CD4-positive, alpha-beta memory T cell (primary cell): ENCODE measurements around the gene CLCN5. TPM values are rescaled to one million over a fixed set of nuclear protein-coding genes. Genes with fewer than 3 reads are reported as not detected.

Experiments
- CTCF ChIA-PET: fragments of 350-600 bp; sonication (Branson Sonifier 250); formaldehyde crosslinking; loops from one replicate; lab custom pipeline; 2021; ENCODE audit warnings: inconsistent platforms; ENCODE audit not compliant: partially characterized antibody; lab: Charles Lee
- POLR2A ChIA-PET: fragments of 350-600 bp; sonication (Branson Sonifier 250); formaldehyde crosslinking; loops from one replicate; lab custom pipeline; 2021; ENCODE audit not compliant: partially characterized antibody; lab: Charles Lee
- DNase-seq, 5 donors: peaks; one replicate each; pipeline versions ENCODE4 v3.0.0 to v3.0.0-alpha.2; 2020 to 2022; ENCODE audit warnings: mixed read lengths in 1 of 5
- H3K27ac ChIP-seq: one replicate; pipeline ENCODE4 v1.7.0; 2013; ENCODE audit warnings: low read depth, low read length
- H3K27me3 ChIP-seq: 2 replicates; pipeline ENCODE4 v1.7.0; 2013; ENCODE audit warnings: mild to moderate bottlenecking, low read length, moderate library complexity; ENCODE audit not compliant: insufficient read depth
- H3K36me3 ChIP-seq: 2 replicates; pipeline ENCODE4 v1.7.0; 2013; ENCODE audit warnings: mild to moderate bottlenecking, low read length, moderate library complexity; ENCODE audit not compliant: insufficient read depth
- H3K4me1 ChIP-seq: 2 replicates; pipeline ENCODE4 v1.7.0; 2013; ENCODE audit warnings: mild to moderate bottlenecking, low read length, moderate library complexity; ENCODE audit not compliant: insufficient read depth
- H3K4me3 ChIP-seq, 2 donors: one replicate each; pipeline ENCODE4 v1.7.0; 2013; ENCODE audit warnings: low read length in 2 of 2, mild to moderate bottlenecking in 1 of 2
- H3K9me3 ChIP-seq, 2 donors: one replicate each; pipeline ENCODE4 v1.7.0; 2013; ENCODE audit warnings: low read length in 2 of 2, control low read depth in 1 of 2; ENCODE audit not compliant: control insufficient read depth in 1 of 2
- H3K27ac Mint-ChIP-seq, 7 donors: one replicate each; pipeline ENCODE4 v1.8.0; 2020 to 2021; ENCODE audit warnings: mixed read lengths in 7 of 7, mild to moderate bottlenecking in 6 of 7, inconsistent platforms in 3 of 7, moderate library complexity in 3 of 7
- H3K27me3 Mint-ChIP-seq, 2 donors: one replicate each; pipeline ENCODE4 v1.8.0; 2020 to 2021; ENCODE audit warnings: mixed read lengths in 2 of 2
- H3K36me3 Mint-ChIP-seq, 2 donors: one replicate each; pipeline ENCODE4 v1.8.0; 2020 to 2021; ENCODE audit warnings: mixed read lengths in 2 of 2, inconsistent platforms in 1 of 2, mild to moderate bottlenecking in 1 of 2
- H3K4me1 Mint-ChIP-seq, 4 donors: one replicate each; pipeline ENCODE4 v1.8.0; 2020 to 2021; ENCODE audit warnings: mixed read lengths in 4 of 4, mild to moderate bottlenecking in 1 of 4
- H3K4me3 Mint-ChIP-seq, 8 donors: one replicate each; pipeline ENCODE4 v1.8.0; 2020 to 2021; ENCODE audit warnings: mixed read lengths in 8 of 8, mild to moderate bottlenecking in 7 of 8, moderate library complexity in 6 of 8, inconsistent platforms in 3 of 8
- H3K9me3 Mint-ChIP-seq, 8 donors: one replicate each; pipeline ENCODE4 v1.8.0; 2020 to 2021; ENCODE audit warnings: mixed read lengths in 8 of 8, mild to moderate bottlenecking in 5 of 8, inconsistent platforms in 3 of 8, moderate library complexity in 1 of 8
- intact Hi-C: fragments of 100-400 bp; cut with micrococcal nuclease; formaldehyde crosslinking; loops from one replicate; pipeline ENCODE4 v1.15.1; 2023
- polyA plus RNA-seq, 2 donors: library from polyadenylated mRNA; unstranded; fragments of 300-500 nt; fragmentation: Illumina TruSeq; gene quantifications; one replicate each; pipeline ENCODE4 v1.2.3, GENCODE V29; 2021
- total RNA-seq, 2 experiments: library from RNA; stranded (reverse); gene quantifications; one replicate each; pipeline ENCODE4 v1.2.3, GENCODE V29; 2021

Gene CLCN5
- total and polyA plus RNA-seq, 4 experiments from 2014 or later: 0.50 to 2.4 (median 1.3) TPM

DNA sequence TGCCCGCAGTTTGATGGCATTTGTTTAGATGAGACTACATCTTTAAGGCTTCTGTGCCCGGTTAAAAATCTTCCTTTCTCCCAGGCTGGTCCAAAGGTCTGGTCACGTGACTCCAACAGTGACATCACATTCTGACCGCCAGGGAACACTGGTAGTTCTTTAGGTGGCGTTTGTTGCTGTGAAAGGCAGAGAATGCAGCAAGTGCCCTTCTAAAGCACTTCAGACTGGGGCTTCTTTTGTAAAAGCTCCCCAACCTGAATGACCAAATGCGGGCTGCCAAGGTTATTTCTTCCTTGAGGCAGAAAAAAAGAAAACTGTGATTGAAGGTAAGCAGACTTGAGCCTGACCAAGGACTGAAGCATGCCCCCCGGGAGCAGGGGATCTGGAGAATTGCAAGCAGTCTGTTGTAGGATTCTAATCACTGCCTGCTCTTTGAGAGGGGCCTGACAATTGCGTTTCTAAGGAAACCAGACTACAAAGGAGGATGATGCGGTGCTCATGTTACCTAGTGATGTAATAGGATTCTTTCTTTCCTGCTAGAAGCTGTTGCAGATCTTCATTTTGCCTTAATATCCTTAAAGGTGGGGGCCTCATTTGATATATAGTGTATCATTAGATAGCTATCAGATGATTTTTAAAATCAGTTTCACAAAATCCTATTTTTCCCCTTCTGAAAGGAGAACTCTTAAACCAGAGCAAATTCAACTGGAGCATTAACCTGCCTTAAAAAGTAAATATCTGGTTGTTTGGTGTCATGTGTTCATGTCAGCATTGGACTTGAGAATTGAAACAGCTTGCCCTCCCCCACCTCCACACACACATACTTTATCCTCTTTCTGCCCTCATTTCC lies 145.3 kb downstream of the CLCN5 start:
- no peaks in the 10 kb centered on the region for H3K4me1 Mint-ChIP-seq
- H3K4me3 ChIP-seq: no peak overlapping the region
- no peaks in the 10 kb centered on the region for H3K27me3 Mint-ChIP-seq
- peaks cover 0 to 2% of the 10 kb centered on the region in 2 donors for H3K36me3 Mint-ChIP-seq
- H3K36me3 ChIP-seq: no peaks in the 10 kb centered on the region
- CTCF ChIA-PET: no interaction called here
- H3K27me3 ChIP-seq: no peaks in the 10 kb centered on the region
- no peaks in the 10 kb centered on the region for H3K4me1 ChIP-seq
- no peak overlapping the region for H3K27ac ChIP-seq
- no peak overlapping the region for H3K27ac Mint-ChIP-seq
- intact Hi-C loops: no loop called here
- POLR2A ChIA-PET: no interaction called here
- DNase-seq: no peak
- H3K4me3 Mint-ChIP-seq: no peak overlapping the region
- no peaks in the 10 kb centered on the region for H3K9me3 ChIP-seq
- H3K9me3 Mint-ChIP-seq: peaks cover 0 to 2% (median 0%) of the 10 kb centered on the region in 8 donors

DNA sequence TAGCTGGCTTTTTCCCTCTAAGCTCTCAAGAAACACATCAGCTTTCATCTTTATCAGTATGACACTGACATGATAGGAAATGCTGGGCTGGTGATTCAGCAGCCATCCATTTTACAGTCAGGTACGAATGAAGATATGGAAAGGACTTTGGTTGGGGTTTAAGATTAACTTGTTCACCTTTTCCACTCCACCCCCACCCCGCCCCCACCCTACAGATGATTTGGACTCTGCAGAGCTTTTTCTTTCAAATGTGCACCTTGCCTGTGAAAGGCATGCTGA lies 145.8 kb downstream of the CLCN5 start:
- Mint-ChIP-seq H3K4me1 (no peaks in the 10 kb centered on the region), H3K4me3 (no peak overlapping the region), H3K27ac (no peak overlapping the region), H3K9me3 (peaks cover 0 to 2% (median 0%) of the 10 kb centered on the region in 8 donors), H3K36me3 (peaks cover 0 to 2% of the 10 kb centered on the region in 2 donors), H3K27me3 (no peaks in the 10 kb centered on the region)
- Histone ChIP-seq H3K4me3 (no peak overlapping the region), H3K27ac (no peak overlapping the region), H3K36me3 (no peaks in the 10 kb centered on the region), H3K27me3 (no peaks in the 10 kb centered on the region), H3K4me1 (no peaks in the 10 kb centered on the region), H3K9me3 (no peaks in the 10 kb centered on the region)
- POLR2A ChIA-PET: no interaction called here
- intact Hi-C loops: no loop called here
- CTCF ChIA-PET: no interaction called here
- DNase-seq: no peak

DNA sequence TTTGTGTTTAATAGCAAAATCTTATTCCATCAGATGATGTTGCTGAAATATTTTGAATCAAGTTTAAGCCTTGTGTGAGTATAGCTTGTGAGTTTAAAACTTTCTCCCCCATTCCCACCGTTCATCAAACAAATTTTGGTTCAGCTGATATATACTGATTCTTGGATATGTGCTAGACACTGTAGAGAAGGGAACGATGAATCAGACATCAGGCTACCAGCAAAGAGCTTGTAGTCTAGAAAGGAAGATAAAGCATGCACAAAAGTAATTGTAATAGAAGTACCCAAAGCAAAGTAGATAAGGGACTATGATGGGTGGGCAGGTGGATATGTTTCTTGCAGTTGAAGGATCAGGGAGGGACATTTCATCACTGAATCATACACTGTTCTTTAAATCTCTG lies 146.5 kb downstream of the CLCN5 start:
- Histone ChIP-seq H3K4me1 (no peaks in the 10 kb centered on the region), H3K27ac (no peak overlapping the region), H3K4me3 (no peak overlapping the region), H3K36me3 (no peaks in the 10 kb centered on the region), H3K9me3 (no peaks in the 10 kb centered on the region), H3K27me3 (no peaks in the 10 kb centered on the region)
- H3K27me3 Mint-ChIP-seq: no peaks in the 10 kb centered on the region
- POLR2A ChIA-PET: no interaction called here
- intact Hi-C loops: no loop called here
- H3K4me1 Mint-ChIP-seq: no peaks in the 10 kb centered on the region
- H3K27ac Mint-ChIP-seq: no peak overlapping the region
- CTCF ChIA-PET: no interaction called here
- peaks cover 0 to 2% of the 10 kb centered on the region in 2 donors for H3K36me3 Mint-ChIP-seq
- peaks cover 0 to 2% (median 0%) of the 10 kb centered on the region in 8 donors for H3K9me3 Mint-ChIP-seq
- no peak overlapping the region for H3K4me3 Mint-ChIP-seq
- no peak for DNase-seq

DNA sequence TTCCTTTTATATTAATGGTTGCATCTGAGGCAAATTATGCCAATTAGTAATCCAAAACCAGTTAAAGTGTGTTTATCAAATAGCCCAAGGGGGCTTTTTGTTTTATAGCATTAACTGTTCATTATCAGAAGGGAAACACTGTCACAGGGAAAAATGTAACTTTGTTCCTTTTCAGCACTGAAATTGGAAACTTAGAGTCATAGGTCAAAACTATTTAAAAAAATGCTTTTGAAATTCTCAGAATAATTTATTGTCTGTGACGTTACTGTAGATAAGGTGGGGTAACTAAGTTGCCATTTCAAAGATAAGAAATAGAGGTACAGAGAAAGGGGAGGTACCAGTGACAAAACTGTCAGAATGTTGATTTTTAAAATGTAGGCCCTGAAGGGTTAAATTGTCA lies 149.1 kb downstream of the CLCN5 start:
- H3K36me3 Mint-ChIP-seq: peaks cover 0 to 2% of the 10 kb centered on the region in 2 donors
- Histone ChIP-seq H3K4me3 (no peak overlapping the region), H3K27me3 (no peaks in the 10 kb centered on the region), H3K27ac (no peak overlapping the region), H3K36me3 (no peaks in the 10 kb centered on the region), H3K9me3 (no peaks in the 10 kb centered on the region), H3K4me1 (no peaks in the 10 kb centered on the region)
- ChIA-PET POLR2A (no interaction called here), CTCF (no interaction called here)
- peaks cover 0 to 2% (median 0%) of the 10 kb centered on the region in 8 donors for H3K9me3 Mint-ChIP-seq
- no peak overlapping the region for H3K4me3 Mint-ChIP-seq
- no peak overlapping the region for H3K27ac Mint-ChIP-seq
- intact Hi-C loops: no loop called here
- no peaks in the 10 kb centered on the region for H3K4me1 Mint-ChIP-seq
- DNase-seq: no peak
- H3K27me3 Mint-ChIP-seq: no peaks in the 10 kb centered on the region

DNA sequence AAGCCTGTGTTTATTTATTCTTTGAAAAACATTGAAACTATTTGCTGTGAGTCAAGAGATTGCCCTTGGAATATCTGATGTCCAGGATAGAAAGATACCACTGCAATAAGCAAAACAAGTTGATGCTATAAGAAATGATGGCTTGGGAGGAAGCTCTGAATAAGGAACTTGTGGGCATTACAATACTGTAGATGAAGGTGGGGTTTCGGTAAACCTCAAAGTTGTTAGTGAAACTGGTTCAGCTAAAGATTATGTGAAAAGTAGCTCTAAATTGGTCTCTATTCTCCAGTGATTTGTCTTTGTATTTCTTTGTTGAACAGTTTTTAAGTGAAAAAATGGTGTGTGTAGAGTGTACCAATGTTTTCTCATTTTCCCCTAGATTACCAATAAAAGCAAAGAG lies 149.7 kb downstream of the CLCN5 start:
- H3K36me3 Mint-ChIP-seq: peaks cover 0 to 2% of the 10 kb centered on the region in 2 donors
- no peak for DNase-seq
- POLR2A ChIA-PET: no interaction called here
- no peaks in the 10 kb centered on the region for H3K4me1 Mint-ChIP-seq
- Histone ChIP-seq H3K9me3 (no peaks in the 10 kb centered on the region), H3K4me3 (no peak overlapping the region), H3K4me1 (no peaks in the 10 kb centered on the region), H3K36me3 (no peaks in the 10 kb centered on the region), H3K27ac (no peak overlapping the region), H3K27me3 (no peaks in the 10 kb centered on the region)
- peaks cover 0 to 2% (median 0%) of the 10 kb centered on the region in 8 donors for H3K9me3 Mint-ChIP-seq
- CTCF ChIA-PET: no interaction called here
- intact Hi-C loops: no loop called here
- H3K27ac Mint-ChIP-seq: no peak overlapping the region
- H3K27me3 Mint-ChIP-seq: no peaks in the 10 kb centered on the region
- no peak overlapping the region for H3K4me3 Mint-ChIP-seq

DNA sequence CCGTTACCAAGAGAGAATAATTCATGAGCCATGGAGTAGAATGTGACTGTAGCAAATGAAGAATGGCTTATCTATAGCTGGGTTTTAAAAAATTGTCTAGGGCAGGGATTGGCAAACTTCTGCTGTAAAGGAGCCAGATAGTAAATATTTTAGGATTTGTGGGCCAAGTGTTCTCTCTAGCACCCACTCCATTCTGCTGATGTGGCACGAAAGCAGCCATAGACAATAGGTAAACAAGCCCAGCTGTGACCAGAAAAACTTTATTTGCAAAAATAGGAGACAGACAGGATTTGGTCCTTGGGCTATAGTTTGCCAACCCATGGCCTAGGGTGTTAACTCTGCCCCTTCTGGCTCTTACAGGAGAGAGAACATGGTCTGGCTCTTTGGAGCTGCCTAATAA lies 151.2 kb downstream of the CLCN5 start:
- Mint-ChIP-seq H3K36me3 (peaks cover 0 to 2% of the 10 kb centered on the region in 2 donors), H3K4me3 (no peak overlapping the region), H3K9me3 (no peaks in the 10 kb centered on the region), H3K4me1 (no peaks in the 10 kb centered on the region), H3K27me3 (no peaks in the 10 kb centered on the region), H3K27ac (no peak overlapping the region)
- no peak overlapping the region for H3K4me3 ChIP-seq
- no peak for DNase-seq
- H3K4me1 ChIP-seq: no peaks in the 10 kb centered on the region
- no peak overlapping the region for H3K27ac ChIP-seq
- no peaks in the 10 kb centered on the region for H3K36me3 ChIP-seq
- H3K9me3 ChIP-seq: no peaks in the 10 kb centered on the region
- intact Hi-C loops: no loop called here
- H3K27me3 ChIP-seq: no peaks in the 10 kb centered on the region
- ChIA-PET CTCF (no interaction called here), POLR2A (no interaction called here)

DNA sequence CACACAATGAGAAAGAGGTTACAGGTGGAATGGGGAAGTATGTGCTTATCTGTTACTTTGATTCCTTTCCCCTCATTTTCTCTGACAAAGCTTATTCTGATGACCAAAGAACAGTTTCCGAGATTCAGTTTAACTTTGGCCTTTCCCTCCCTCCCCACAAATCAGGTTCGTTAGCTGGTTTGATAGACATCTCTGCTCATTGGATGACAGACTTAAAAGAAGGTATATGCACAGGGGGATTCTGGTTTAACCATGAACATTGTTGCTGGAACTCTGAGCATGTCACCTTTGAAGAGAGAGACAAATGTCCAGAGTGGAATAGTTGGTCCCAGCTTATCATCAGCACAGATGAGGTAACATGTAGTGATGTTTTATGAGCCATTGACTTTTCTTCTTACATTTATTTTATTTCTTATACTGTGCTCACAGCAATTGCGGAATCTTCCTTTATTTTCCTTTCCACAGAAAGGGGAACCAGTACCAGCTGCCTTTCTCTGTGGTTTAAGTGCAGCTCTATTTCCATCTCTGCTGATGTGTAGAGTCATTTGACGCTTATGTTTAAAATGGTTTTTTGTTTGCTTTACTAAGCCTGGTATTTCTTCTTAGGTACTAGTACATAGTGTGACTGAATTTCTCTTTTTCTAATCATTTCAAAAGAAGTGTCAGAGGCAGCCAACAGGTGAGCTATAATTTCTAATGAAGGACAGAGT lies 153.4 kb downstream of the CLCN5 start:
- no peaks in the 10 kb centered on the region for H3K4me1 ChIP-seq
- intact Hi-C loops: no loop called here
- Mint-ChIP-seq H3K36me3 (no peaks in the 10 kb centered on the region), H3K4me3 (no peak overlapping the region), H3K9me3 (no peaks in the 10 kb centered on the region), H3K27ac (no peak overlapping the region), H3K4me1 (no peaks in the 10 kb centered on the region), H3K27me3 (no peaks in the 10 kb centered on the region)
- POLR2A ChIA-PET: no interaction called here
- no peak overlapping the region for H3K27ac ChIP-seq
- CTCF ChIA-PET: no interaction called here
- H3K36me3 ChIP-seq: no peaks in the 10 kb centered on the region
- no peak for DNase-seq
- H3K9me3 ChIP-seq: no peaks in the 10 kb centered on the region
- no peak overlapping the region for H3K4me3 ChIP-seq
- H3K27me3 ChIP-seq: no peaks in the 10 kb centered on the region
